Peyer's patch (tissue), 4 donors: ENCODE data around the gene C2orf72. TPM values are rescaled to one million over a fixed set of nuclear protein-coding genes. Genes with fewer than 3 reads are reported as not detected.
"Not testable (repeated sequence)": the region's sequence is repeated elsewhere in the genome, so short reads cannot be mapped to it uniquely, and the experiment has no call there.

Experiments used
- DNase-seq, 3 donors: peaks; one replicate each; pipeline ENCODE4 v3.0.0-alpha.2; 2017 to 2019
- H3K27ac ChIP-seq, 4 donors: fragments of 200-600 bp; sonication (generic); one replicate each; pipeline ENCODE4 v1.5.1; 2016 to 2019
- H3K27me3 ChIP-seq, 2 donors: fragments of 200-600 bp; sonication (generic); one replicate each; pipeline ENCODE4 v1.5.1; 2019
- H3K36me3 ChIP-seq, 3 donors: fragments of 200-600 bp; sonication (generic); one replicate each; pipeline ENCODE4 v1.5.1; 2016 to 2019
- H3K4me1 ChIP-seq, 4 donors: fragments of 200-600 bp; sonication (generic); one replicate each; pipeline ENCODE4 v1.5.1; 2016 to 2019
- H3K4me3 ChIP-seq, 4 donors: fragments of 200-600 bp; sonication (generic); 1 replicate in 3 of 4; 2 replicates in 1 of 4; pipeline ENCODE4 v1.5.1; 2016 to 2019; ENCODE audit warnings: mild to moderate bottlenecking in 1 of 4
- H3K9me3 ChIP-seq, 4 donors: fragments of 200-600 bp; sonication (generic); one replicate each; pipeline ENCODE4 v1.5.1; 2016 to 2019; ENCODE audit warnings: mild to moderate bottlenecking in 1 of 4
- POLR2A ChIP-seq, 2 donors: fragments of 450-650 bp; IDR thresholded peaks; one replicate each; pipeline ENCODE4 v1.5.1; 2017; ENCODE audit warnings: antibody characterized with exemption in 2 of 2, mild to moderate bottlenecking in 2 of 2, moderate library complexity in 2 of 2
- total RNA-seq, 4 donors: library from RNA; depleted of rRNA; stranded (reverse); fragments of >200 nt; gene quantifications; one replicate each; pipeline ENCODE4 v1.1.0, GENCODE V29; 2016
- TF ChIP-seq, protein P1 (sequence below), 6 experiments: fragments of 450-650 bp in 4 of 6; fragments of 200-600 bp in 2 of 6; sonication (generic) in 1 of 6; IDR thresholded peaks; one replicate each; pipeline ENCODE4 v1.5.1; 2017 to 2019; ENCODE audit warnings: antibody characterized with exemption in 6 of 6, mild to moderate bottlenecking in 3 of 6, moderate library complexity in 1 of 6

The C2orf72 gene
- total RNA-seq, 4 donors from 2014 or later: 9.9 to 46.2 (median 31.8) TPM

DNA sequence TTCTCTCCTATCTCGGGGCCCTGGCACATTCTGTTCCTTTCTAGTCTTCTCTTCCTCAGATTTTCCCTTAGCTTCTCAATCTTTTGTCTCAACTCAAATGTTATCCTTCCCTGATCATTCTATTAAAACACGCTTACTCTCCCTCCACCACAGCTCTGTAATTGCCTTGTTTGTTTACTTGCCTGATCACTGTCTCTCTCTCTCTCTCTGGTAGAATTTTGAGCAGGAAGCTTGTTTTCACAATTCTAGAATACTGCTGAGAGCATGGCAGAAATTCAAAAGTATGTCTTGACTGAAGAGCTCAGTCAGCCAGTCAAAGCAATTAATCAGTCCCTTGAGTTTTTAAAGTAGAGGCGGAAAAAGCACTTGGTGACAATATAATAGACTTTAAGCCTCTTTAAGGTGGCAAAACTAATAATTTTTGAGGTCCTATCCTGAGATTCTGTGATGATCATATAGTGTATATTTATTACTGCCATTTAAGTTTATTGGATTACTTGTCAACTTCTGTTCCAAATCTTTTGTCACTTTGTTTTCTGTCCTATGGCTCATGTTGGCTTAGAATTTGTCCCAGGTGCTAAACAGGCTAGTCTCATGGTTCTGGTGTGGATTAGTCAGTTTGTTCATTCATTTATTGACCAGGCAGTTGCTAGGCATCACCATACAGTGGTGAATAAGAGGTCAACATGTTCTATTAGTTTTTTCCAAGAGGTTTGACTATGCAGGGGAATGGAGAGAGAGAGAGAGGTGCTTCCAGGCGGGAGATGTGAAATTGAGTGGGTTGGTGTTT is 21.6 kb downstream of the C2orf72 start:
- TF ChIP-seq, protein P1, sequence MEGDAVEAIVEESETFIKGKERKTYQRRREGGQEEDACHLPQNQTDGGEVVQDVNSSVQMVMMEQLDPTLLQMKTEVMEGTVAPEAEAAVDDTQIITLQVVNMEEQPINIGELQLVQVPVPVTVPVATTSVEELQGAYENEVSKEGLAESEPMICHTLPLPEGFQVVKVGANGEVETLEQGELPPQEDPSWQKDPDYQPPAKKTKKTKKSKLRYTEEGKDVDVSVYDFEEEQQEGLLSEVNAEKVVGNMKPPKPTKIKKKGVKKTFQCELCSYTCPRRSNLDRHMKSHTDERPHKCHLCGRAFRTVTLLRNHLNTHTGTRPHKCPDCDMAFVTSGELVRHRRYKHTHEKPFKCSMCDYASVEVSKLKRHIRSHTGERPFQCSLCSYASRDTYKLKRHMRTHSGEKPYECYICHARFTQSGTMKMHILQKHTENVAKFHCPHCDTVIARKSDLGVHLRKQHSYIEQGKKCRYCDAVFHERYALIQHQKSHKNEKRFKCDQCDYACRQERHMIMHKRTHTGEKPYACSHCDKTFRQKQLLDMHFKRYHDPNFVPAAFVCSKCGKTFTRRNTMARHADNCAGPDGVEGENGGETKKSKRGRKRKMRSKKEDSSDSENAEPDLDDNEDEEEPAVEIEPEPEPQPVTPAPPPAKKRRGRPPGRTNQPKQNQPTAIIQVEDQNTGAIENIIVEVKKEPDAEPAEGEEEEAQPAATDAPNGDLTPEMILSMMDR (IDR thresholded peaks at IDR 0.05): no peak
- TF ChIP-seq POLR2A (IDR thresholded peaks at IDR 0.05): no peak
- H3K27me3 ChIP-seq: no peaks in the 10 kb centered on the region
- peaks cover 0 to 25% (median 0%) of the 10 kb centered on the region in 3 donors for H3K36me3 ChIP-seq
- H3K27ac ChIP-seq: peak overlapping the region in 1 of 4 donors; percentile 5
- no peaks in the 10 kb centered on the region for H3K9me3 ChIP-seq
- H3K4me3 ChIP-seq: peak overlapping the region in 1 of 4 donors; percentile 95
- peaks cover 0 to 33% (median 0%) of the 10 kb centered on the region in 4 donors for H3K4me1 ChIP-seq
- DNase-seq: no peak

DNA sequence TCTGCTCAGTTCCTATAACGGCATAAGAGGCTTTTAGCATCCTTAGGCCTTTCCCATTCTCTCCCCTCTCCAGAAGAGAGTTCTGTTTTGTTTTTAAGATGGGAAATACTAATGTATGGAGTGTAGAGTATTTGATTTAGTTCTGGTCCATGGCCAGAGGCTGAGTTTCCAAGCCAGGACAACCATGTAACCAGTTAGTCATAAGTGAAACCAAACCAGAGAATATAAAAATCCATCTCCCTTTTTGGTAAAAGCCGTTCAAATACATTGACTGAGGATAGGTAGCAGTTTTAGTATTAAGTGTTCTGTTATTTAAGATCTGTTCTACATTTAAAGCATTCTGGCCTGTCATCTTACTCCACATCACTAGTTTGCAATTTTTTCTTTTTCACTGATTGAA is 22.4 kb downstream of the C2orf72 start:
- Histone ChIP-seq H3K36me3 (peaks cover 0 to 33% (median 0%) of the 10 kb centered on the region in 3 donors), H3K9me3 (no peaks in the 10 kb centered on the region), H3K4me3 (no peak overlapping the region), H3K27ac (no peak overlapping the region), H3K27me3 (no peaks in the 10 kb centered on the region), H3K4me1 (peaks cover 0 to 33% (median 0%) of the 10 kb centered on the region in 4 donors)
- TF ChIP-seq POLR2A (IDR thresholded peaks at IDR 0.05): no peak
- no peak for DNase-seq

DNA sequence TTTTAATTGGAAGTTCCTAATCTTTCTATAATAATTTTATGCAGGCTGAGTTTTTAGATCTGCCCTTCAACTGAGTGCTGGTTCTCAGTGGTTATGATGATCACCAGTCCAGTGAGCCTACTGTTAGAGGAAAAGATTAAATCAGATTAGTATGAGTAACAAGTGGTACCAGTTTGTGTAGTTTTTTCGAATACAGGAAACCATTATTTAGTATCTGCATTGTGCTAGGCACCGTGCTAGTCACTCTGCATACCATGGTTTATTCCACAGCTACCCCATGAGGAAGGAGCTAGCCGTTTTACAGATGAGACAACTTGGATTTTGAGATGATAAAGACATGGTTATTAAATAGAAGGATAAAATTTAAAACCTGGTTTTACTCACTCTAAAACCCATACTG is 25.5 kb downstream of the C2orf72 start:
- H3K4me3 ChIP-seq: no peak overlapping the region
- peaks cover 0 to 62% (median 0%) of the 10 kb centered on the region in 3 donors for H3K36me3 ChIP-seq
- DNase-seq: no peak
- no peaks in the 10 kb centered on the region for H3K27me3 ChIP-seq
- TF ChIP-seq, protein P1 (IDR thresholded peaks at IDR 0.05): no peak
- no peak for TF ChIP-seq POLR2A (IDR thresholded peaks at IDR 0.05)
- H3K9me3 ChIP-seq: no peaks in the 10 kb centered on the region
- H3K4me1 ChIP-seq: peaks cover 0 to 30% (median 0%) of the 10 kb centered on the region in 4 donors
- no peak overlapping the region for H3K27ac ChIP-seq

DNA sequence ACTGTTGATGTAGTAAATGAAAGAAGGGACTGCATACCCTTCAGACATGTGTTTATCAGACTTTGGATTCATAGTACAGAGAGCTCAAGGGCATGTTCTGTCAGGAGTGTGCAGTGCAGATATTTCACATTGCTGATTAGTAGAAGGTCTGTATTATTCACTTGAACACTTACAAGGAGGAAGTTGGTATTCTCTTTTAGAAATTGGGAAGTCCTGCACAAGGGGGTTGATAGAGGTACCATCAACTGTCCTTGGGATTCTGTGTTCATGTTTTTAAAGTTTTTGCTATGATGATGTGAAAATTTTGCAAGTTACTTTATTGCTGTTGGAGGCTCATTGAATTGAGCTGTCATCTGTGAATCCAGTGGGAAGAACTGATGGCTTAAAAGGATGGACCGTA is 26.0 kb downstream of the C2orf72 start:
- Histone ChIP-seq H3K27ac (no peak overlapping the region), H3K4me3 (no peak overlapping the region), H3K36me3 (peaks cover 0 to 68% (median 0%) of the 10 kb centered on the region in 3 donors), H3K27me3 (no peaks in the 10 kb centered on the region), H3K4me1 (peaks cover 0 to 30% (median 0%) of the 10 kb centered on the region in 4 donors), H3K9me3 (no peaks in the 10 kb centered on the region)
- TF ChIP-seq POLR2A (IDR thresholded peaks at IDR 0.05): no peak
- TF ChIP-seq, protein P1 (IDR thresholded peaks at IDR 0.05): no peak
- no peak for DNase-seq

DNA sequence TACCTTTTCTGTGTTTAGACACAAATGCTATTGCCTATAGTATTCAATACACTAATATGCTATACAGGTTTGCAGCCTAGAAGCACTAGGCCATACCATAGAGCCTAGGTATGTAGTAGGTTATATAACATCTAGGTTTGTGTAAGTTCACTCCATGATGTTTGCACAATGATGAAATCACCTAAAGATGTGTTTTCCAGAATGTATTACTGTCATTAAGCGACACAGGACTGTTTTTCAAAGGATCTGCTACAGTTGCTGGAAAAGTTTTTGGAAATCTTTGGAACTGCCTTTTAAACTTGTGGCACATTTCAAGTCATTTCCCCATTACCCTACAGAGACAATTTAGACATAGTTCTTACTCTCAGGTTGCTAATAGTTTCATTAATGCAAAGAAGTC is 28.6 kb downstream of the C2orf72 start:
- Histone ChIP-seq H3K36me3 (peaks cover 0 to 78% (median 0%) of the 10 kb centered on the region in 3 donors), H3K9me3 (no peaks in the 10 kb centered on the region), H3K4me3 (no peak overlapping the region), H3K27ac (no peak overlapping the region), H3K27me3 (no peaks in the 10 kb centered on the region), H3K4me1 (peaks cover 0 to 7% (median 0%) of the 10 kb centered on the region in 4 donors)
- no peak for TF ChIP-seq POLR2A (IDR thresholded peaks at IDR 0.05)
- TF ChIP-seq, protein P1 (IDR thresholded peaks at IDR 0.05): no peak
- DNase-seq: no peak

DNA sequence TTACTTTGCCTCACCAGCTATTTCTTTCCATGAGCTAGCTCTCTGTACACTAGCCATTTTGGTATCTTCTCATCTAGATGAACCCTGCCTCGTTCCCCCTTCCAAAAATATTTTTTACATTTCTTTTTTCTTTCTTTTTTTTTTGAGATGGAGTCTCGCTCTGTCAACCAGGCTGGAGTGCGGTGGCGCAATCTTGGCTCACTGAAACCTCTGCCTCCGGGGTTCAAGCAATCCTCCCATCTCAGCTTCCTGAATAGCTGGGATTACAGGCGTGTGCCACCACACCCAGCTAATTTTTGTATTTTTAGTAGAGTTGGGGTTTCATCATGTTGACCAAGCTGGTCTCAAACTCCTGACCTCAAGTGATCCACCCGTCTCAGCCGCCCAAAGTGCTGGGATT is 30.2 kb downstream of the C2orf72 start:
- not testable (repeated sequence) for H3K9me3 ChIP-seq, H3K27me3 ChIP-seq, H3K4me1 ChIP-seq, H3K4me3 ChIP-seq, DNase-seq
- Histone ChIP-seq H3K27ac (peak overlapping the region in 1 of 4 donors; percentile 6), H3K36me3 (peaks cover 0 to 77% (median 0%) of the 10 kb centered on the region in 3 donors)
